HG03066 (cell line): ENCODE results near the gene SLC15A1.

Experiments used
- ATAC-seq: cut with Tn5 transposase; IDR thresholded peaks from one replicate; pipeline ENCODE4 v1.9.1; 2021; ENCODE audit warnings: low read depth; ENCODE audit not compliant: unreplicated experiment

Gene SLC15A1

GRCh38 chr13:98752467-98753290, at the start of gene SLC15A1:
TSS of gene SLC15A1 (minus strand) at chr13:98752672. CDS start at chr13:98752598, 74 bp downstream.
- ATAC-seq, result no peak

- ATAC-seq, result no peak
These were observed 49.4 kb upstream of the SLC15A1 start for GRCh38 chr13:98801626-98802418.

- ATAC-seq, result no peak
These were observed 47.6 kb upstream of the SLC15A1 start for GRCh38 chr13:98800078-98800477.

GRCh38 chr13:98798849-98799645, 46.6 kb upstream of the SLC15A1 start:
- ATAC-seq, result no peak

GRCh38 chr13:98797456-98797855, 45.0 kb upstream of the SLC15A1 start:
- no peak for ATAC-seq

- no peak for ATAC-seq
These were observed 44.3 kb upstream of the SLC15A1 start for GRCh38 chr13:98796798-98797197.

GRCh38 chr13:98796191-98796590, 43.7 kb upstream of the SLC15A1 start:
- ATAC-seq, result no peak

- ATAC-seq, result no peak
These were observed 42.7 kb upstream of the SLC15A1 start for GRCh38 chr13:98795220-98795619.

GRCh38 chr13:98794498-98794897, 42.0 kb upstream of the SLC15A1 start:
- ATAC-seq, result no peak

- no peak for ATAC-seq
These were observed 40.5 kb upstream of the SLC15A1 start for GRCh38 chr13:98792785-98793495.

- no peak for ATAC-seq
These were observed 39.8 kb upstream of the SLC15A1 start for GRCh38 chr13:98792321-98792720.

- ATAC-seq, result no peak
These were observed 39.1 kb upstream of the SLC15A1 start for GRCh38 chr13:98791611-98792010.

GRCh38 chr13:98787996-98788395, 35.5 kb upstream of the SLC15A1 start:
- ATAC-seq, result no peak

GRCh38 chr13:98787173-98787572, 34.7 kb upstream of the SLC15A1 start:
- no peak for ATAC-seq

- ATAC-seq, result no peak
These were observed 33.6 kb upstream of the SLC15A1 start for GRCh38 chr13:98786023-98786422.

GRCh38 chr13:98785405-98785804, 32.9 kb upstream of the SLC15A1 start:
- ATAC-seq, result no peak

- ATAC-seq, result no peak
These were observed 32.2 kb upstream of the SLC15A1 start for GRCh38 chr13:98784666-98785065.

GRCh38 chr13:98783856-98784478, 31.5 kb upstream of the SLC15A1 start:
- ATAC-seq, result no peak

- ATAC-seq, result no peak
These were observed 30.2 kb upstream of the SLC15A1 start for GRCh38 chr13:98782654-98783053.

GRCh38 chr13:98781905-98782304, 29.4 kb upstream of the SLC15A1 start:
- no peak for ATAC-seq
